Measurements from ENCODE around the gene RBL2.

GRCh38 chr16:53417976-53418375 lies 16.3 kb upstream of the RBL2 start:
- TF ChIP-seq CTCF (conservative IDR thresholded peaks at IDR 0.05; ENCODE audit: low read depth, low read length) (no peak), EZH2 (IDR thresholded peaks at IDR 0.05; ENCODE audit: borderline replicate concordance, low read depth, low read length, poor library complexity, severe bottlenecking) (no peak)

All from A673 (cell line).